Mammary epithelial cell (primary cell): ENCODE results near the gene ACTBL2.

Source experiments
- CTCF ChIP-seq, 2 donors: IDR thresholded peaks in 1 of 2; conservative IDR thresholded peaks in 1 of 2; 2 replicates each; pipeline ENCODE4 v1.5.1; 2011 to 2012; ENCODE audit warnings: inconsistent platforms in 2 of 2, low read length in 2 of 2, mild to moderate bottlenecking in 2 of 2, control low read depth in 1 of 2, low read depth in 1 of 2; ENCODE audit not compliant: insufficient read depth in 1 of 2; ENCODE audit errors: extremely low read depth in 1 of 2
- EZH2 ChIP-seq: IDR thresholded peaks from 2 replicates; pipeline ENCODE4 v1.6.1; 2012; ENCODE audit warnings: low read length, inconsistent platforms, borderline replicate concordance

GRCh38 chr5:57492632-57493031 is 10.0 kb upstream of the ACTBL2 start:
- TF ChIP-seq EZH2, result no peak
- TF ChIP-seq CTCF (conservative IDR thresholded peaks at IDR 0.05 in 1 of 2, IDR thresholded peaks at IDR 0.05 in 1 of 2; ENCODE audit: extremely low read depth in 1 of 2, insufficient read depth in 1 of 2, low read depth in 1 of 2, low read length in 2 of 2), result no peak
